Adrenal gland (tissue), 12 donors: Measurements from ENCODE around the gene P3H3. TPM values are rescaled to one million over a fixed set of nuclear protein-coding genes. Genes with fewer than 3 reads are reported as not detected.

Experiments
- DNase-seq, 7 donors: peaks; one replicate each; pipeline ENCODE4 v3.0.0-alpha.2; 2019 to 2020
- H3K27ac ChIP-seq, 5 donors: fragments of 200-600 bp; sonication (generic) in 4 of 5; 1 replicate in 3 of 5; 2 replicates in 2 of 5; pipeline versions ENCODE4 v1.5.1 to v1.8.0; 2016 to 2020; ENCODE audit warnings: mild to moderate bottlenecking in 1 of 5
- H3K27me3 ChIP-seq: fragments of 200-600 bp; 2 replicates; pipeline ENCODE4 v1.8.0; 2021
- H3K36me3 ChIP-seq, 2 donors: fragments of 200-600 bp; replicated peaks in 1 of 2; 1 replicate in 1 of 2; 2 replicates in 1 of 2; pipeline versions ENCODE4 v1.5.1 to v1.8.0; 2018 to 2022
- H3K4me1 ChIP-seq, 2 donors: fragments of 200-600 bp; replicated peaks in 1 of 2; 1 replicate in 1 of 2; 2 replicates in 1 of 2; pipeline versions ENCODE4 v1.5.1 to v1.8.0; 2018 to 2021
- H3K4me3 ChIP-seq, 4 donors: fragments of 200-600 bp; sonication (generic) in 3 of 4; one replicate each; pipeline ENCODE4 v1.5.1; 2016 to 2018
- H3K9me3 ChIP-seq, 3 donors: fragments of 200-600 bp; sonication (generic) in 1 of 3; replicated peaks in 1 of 3; 1 replicate in 2 of 3; 2 replicates in 1 of 3; pipeline versions ENCODE4 v1.5.1 to v1.8.0; 2016 to 2021
- CTCF ChIP-seq, 6 experiments: fragments of 450-650 bp in 4 of 6; fragments of 200-600 bp in 2 of 6; sonication (generic) in 1 of 6; IDR thresholded peaks; 1 replicate in 5 of 6; 2 replicates in 1 of 6; pipeline versions ENCODE4 v1.5.1 to v1.8.0; 2016 to 2021; ENCODE audit warnings: antibody characterized with exemption in 6 of 6, mild to moderate bottlenecking in 2 of 6, moderate library complexity in 1 of 6
- POLR2A ChIP-seq, 2 donors: fragments of 450-650 bp; IDR thresholded peaks; one replicate each; pipeline ENCODE4 v1.6.1; 2017; ENCODE audit warnings: antibody characterized with exemption in 2 of 2, mild to moderate bottlenecking in 2 of 2, moderate library complexity in 1 of 2
- WGBS, 4 donors: extraction: QIAGEN DNeasy Blood & Tissue Kit in 2 of 4; methylation state at CpG; one replicate each; pipeline versions ENCODE4 v1.1.5 to v1.1.7; 2013 to 2017; 5-methylcytosine and 5-hydroxymethylcytosine counted together
- intact Hi-C, 2 donors: fragments of 100-400 bp; cut with DNase I; formaldehyde crosslinking; loops; one replicate each; pipeline versions ENCODE4 v1.14.1 to v1.15.0; 2022 to 2023
- polyA plus RNA-seq, 3 donors: library from polyadenylated mRNA; stranded (reverse); fragments of 200-250 nt in 2 of 3; fragments of 350-450 nt in 1 of 3; fragmentation: Illumina TruSeq in 1 of 3; extraction: RNeasy Lipid Tissue Mini Kit (QIAGEN cat#74804) in 1 of 3; gene quantifications; one replicate each; pipeline ENCODE4 v1.2.3, GENCODE V29; 2013 to 2014
- total RNA-seq, 9 donors: library from RNA; depleted of rRNA in 4 of 9; stranded (reverse); fragments of >200 nt in 4 of 9; fragments of 120-200 nt in 1 of 9; fragmentation: NEBNext Ultra II Directional in 1 of 9; extraction: Animal tissue kit (Norgen Biotek cat#: 25700) in 1 of 9; gene quantifications; one replicate each; pipeline versions ENCODE4 v1.1.0 to v1.2.4, GENCODE V29; 2013 to 2023
- donor health status: healthy with polysubstance abuse.
- donor health status: Bipolar disorder and iron deficiency.
- donor health status: DM: yes; HTN: yes; CAD: no.
- donor health status: DM: no; HTN: no; CAD: no.
- donor health status: DM: no; HTN: no; CAD: no.
- donor health status: DM: yes; HTN: yes; CAD: no.

P3H3 gene
- total and polyA plus RNA-seq, 12 donors: 2.6 to 58.1 (median 15.8) TPM

- no peak overlapping the region for H3K4me3 ChIP-seq
- H3K27ac ChIP-seq: no peak overlapping the region
- 86 to 94% (median 87%) methylated on average over 7 of the region's 7 CpGs for WGBS, 4 donors
- H3K4me1 ChIP-seq: peaks cover 4 to 8% of the 10 kb centered on the region in 2 donors
- no peaks in the 10 kb centered on the region for H3K36me3 ChIP-seq
- TF ChIP-seq CTCF (IDR thresholded peaks at IDR 0.05) (no peak), POLR2A (IDR thresholded peaks at IDR 0.05) (no peak)
- no peaks in the 10 kb centered on the region for H3K9me3 ChIP-seq
- DNase-seq: no peak
- intact Hi-C loops: no loop called here
- no peaks in the 10 kb centered on the region for H3K27me3 ChIP-seq
Measured at GRCh38 chr12:6846316-6846869, 18.2 kb downstream of the P3H3 start.

GRCh38 chr12:6847676-6848075 lies 19.5 kb downstream of the P3H3 start:
- H3K36me3 ChIP-seq: no peaks in the 10 kb centered on the region
- intact Hi-C loops: no loop called here
- no peaks in the 10 kb centered on the region for H3K9me3 ChIP-seq

GRCh38 chr12:6849427-6849826 lies 21.2 kb downstream of the P3H3 start:
- intact Hi-C loops: no loop called here
- no peak for TF ChIP-seq CTCF (IDR thresholded peaks at IDR 0.05)
- TF ChIP-seq POLR2A (IDR thresholded peaks at IDR 0.05): no peak
- DNase-seq: no peak
- H3K27me3 ChIP-seq: no peaks in the 10 kb centered on the region
- H3K9me3 ChIP-seq: no peaks in the 10 kb centered on the region
- no peaks in the 10 kb centered on the region for H3K36me3 ChIP-seq
- peaks cover 13 to 24% of the 10 kb centered on the region in 2 donors for H3K4me1 ChIP-seq
- WGBS, 4 donors: 81 to 92% (median 87%) methylated on average over 2 of the region's 2 CpGs
- no peak overlapping the region for H3K27ac ChIP-seq
- no peak overlapping the region for H3K4me3 ChIP-seq

More at GRCh38 chr12:6847676-6848075, 19.5 kb downstream of the P3H3 start:
- H3K4me3 ChIP-seq: no peak overlapping the region
- H3K4me1 ChIP-seq: peaks cover 4 to 8% of the 10 kb centered on the region in 2 donors
- DNase-seq: no peak
- no peaks in the 10 kb centered on the region for H3K27me3 ChIP-seq
- H3K27ac ChIP-seq: no peak overlapping the region
- 93 to 98% (median 96%) methylated on average over 2 of the region's 2 CpGs for WGBS, 4 donors
- no peak for TF ChIP-seq CTCF (IDR thresholded peaks at IDR 0.05)
- no peak for TF ChIP-seq POLR2A (IDR thresholded peaks at IDR 0.05)

- H3K9me3 ChIP-seq: no peaks in the 10 kb centered on the region
- intact Hi-C loops: no loop called here
- H3K4me3 ChIP-seq: no peak overlapping the region
- DNase-seq: no peak
- no peak overlapping the region for H3K27ac ChIP-seq
- peaks cover 13 to 24% of the 10 kb centered on the region in 2 donors for H3K4me1 ChIP-seq
- H3K36me3 ChIP-seq: no peaks in the 10 kb centered on the region
- TF ChIP-seq CTCF (IDR thresholded peaks at IDR 0.05) (no peak), POLR2A (IDR thresholded peaks at IDR 0.05) (no peak)
- no peaks in the 10 kb centered on the region for H3K27me3 ChIP-seq
- 78 to 86% (median 82%) methylated on average over 8 to 10 of the region's 10 CpGs for WGBS, 4 donors
Measured at GRCh38 chr12:6849976-6850560, 21.9 kb downstream of the P3H3 start.
